HG02885 (cell line): ENCODE measurements around the gene SPEM2.

ENCODE experiments used
- ATAC-seq: cut with Tn5 transposase; IDR thresholded peaks from one replicate; pipeline ENCODE4 v1.9.1; 2021; ENCODE audit warnings: mild to moderate bottlenecking; ENCODE audit not compliant: unreplicated experiment, poor library complexity

SPEM2 gene

DNA sequence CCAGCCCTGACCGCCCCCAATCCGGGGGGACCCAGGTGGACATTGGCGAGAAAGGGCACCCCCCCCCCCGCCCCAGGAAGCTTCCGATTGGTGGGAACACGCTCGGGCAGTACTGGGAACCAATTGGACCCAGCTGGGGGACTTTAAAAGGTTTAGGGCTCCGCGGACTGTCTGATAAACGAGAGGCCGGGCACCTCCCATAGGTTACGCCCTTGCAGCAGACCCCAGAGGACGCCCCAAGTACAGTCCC is 21.8 kb upstream of the SPEM2 start:
- no peak for ATAC-seq

DNA sequence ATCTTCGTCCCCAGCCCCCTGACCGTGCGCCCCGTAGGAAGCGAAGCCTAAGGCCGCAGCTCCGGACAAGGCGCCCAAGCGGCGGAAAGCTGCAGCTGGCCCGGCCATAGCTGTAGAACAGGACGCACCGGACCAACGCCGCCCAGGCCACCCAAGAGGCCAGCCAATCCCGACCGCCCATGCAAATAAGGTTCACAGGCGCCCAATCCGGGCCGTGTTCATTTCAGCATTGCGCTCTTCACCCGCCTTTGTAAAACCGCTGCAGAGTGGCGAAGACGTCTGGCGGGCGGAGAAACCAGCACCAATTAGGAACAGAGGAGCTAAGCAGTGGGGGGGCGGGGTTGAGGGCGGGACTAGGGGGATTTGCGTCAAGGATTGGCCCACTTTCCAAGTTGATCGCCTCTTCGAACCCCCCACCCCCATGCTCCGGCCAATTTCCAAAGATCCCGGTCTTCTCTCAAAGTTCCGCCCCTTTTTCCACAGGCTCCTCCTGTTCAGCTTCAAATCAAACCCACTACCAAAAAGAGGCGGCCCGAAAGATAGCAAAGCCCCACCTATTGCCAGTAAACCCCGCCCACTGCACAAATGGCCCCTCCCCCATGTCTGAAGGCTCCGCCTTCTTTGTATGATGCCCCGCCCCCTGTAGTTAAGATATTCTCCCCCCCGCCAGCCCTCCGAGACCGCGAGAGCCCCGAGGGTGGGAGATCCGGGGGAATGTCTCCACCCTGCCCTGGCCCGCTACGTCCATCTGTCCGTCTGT is 21.3 kb upstream of the SPEM2 start, which contains the start of gene TMEM256:
TMEM256 (minus strand) TSS at position 121 of the 760 bp plus-strand sequence; CDS start at position 108, 13 bp downstream.
- peak; percentile 96 for ATAC-seq

DNA sequence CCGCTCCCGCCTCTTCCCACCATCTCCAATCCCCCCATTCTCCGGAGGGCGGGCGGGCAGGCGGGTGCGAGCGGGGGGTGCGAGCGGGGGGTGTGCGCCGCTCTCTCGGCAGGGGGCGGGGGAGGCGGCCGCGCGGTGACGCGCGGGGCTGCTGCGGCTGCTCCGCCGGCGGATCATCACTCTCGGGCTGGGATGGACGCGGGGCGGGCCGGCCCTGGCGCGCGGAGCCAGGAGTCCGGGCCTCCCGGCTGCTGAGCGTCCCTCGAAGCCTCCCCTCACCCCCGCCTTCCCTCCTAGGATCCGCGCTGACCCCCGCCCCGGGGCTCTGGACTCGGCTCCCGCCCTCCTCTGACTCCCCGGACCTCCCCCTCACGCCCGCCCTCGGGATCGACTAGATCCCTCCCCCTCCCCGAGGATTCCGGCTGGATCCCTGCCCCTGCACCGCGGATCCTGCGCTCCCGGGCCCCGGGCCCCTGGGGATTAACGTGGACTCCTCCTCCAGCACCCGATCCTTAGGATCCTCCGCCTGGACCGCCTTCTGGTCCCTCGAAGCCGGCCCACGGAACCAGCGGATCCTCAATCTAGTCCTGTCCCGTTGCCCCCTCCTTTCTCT is 20.6 kb upstream of the SPEM2 start:
- no peak for ATAC-seq

DNA sequence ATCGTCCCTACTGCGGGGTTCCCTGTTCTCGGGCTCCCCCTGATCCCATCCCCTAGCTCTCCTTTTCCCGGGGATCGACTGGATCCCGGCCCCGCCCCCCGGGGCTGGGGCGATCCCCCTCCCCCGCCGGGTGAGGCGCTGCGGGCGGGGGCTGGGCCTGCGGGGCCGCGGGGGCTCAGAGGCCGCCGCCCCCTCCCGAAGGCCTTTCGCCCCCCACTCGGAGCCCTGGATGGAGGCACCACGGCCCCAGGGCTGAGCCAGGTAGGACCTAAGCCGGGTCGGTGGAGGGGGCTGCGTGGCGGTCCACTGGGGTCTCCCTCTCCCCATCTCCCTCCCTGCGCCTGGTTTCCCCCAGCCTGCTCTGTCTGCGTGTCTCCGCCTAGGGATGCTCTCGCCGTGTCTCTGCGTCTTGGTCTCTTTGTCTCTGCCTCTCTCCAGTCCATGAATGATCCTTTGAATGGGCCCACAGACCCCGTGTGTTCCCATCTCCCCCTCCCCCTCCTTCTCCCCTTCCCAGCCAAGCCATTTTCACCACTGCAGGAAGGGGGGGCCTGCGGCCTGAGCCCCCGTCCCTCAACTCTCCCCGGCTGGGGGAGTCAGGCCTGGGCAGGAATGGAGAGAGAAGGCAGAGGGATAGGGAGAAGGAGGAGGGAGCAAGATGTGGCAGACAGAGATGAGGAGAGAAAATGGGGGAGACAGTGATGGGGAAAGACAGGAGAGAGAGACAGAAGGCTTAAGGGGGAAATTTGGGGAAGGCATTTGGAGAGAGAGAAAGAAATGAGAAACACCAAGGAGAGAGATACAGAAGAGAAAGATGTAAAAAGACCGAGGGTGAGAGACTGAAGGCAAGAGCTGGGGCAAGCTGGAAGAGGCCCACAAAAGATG is 19.8 kb upstream of the SPEM2 start:
- ATAC-seq = no peak

DNA sequence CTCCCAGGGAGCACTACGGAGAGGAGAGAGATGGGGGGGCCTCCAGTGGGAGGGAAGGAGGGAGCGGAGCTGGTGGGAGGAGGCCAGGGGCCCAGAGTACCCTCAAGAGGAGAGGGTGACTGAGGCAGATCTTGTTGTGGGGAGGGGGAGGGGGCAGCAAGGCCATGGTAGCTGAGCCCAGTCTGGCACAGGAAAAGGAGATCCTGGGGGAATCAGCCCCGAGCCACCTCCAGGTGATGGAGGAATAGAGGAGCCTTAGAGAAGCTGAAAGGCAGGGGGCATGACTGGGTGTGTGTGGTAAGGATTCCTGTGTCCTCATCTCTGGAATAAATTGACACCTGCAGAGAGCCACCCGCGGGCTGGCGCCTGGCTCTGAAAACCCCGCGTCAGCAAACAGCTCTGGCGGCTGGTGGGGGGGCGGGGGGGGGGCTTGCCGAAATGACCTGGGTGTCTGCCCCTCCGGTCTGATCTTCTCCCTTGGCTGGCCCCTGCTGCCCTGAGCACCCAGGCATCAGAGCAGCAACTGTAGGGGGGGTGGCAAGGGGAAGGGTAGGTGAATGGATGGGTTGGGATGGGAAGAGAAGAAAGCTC is 19.1 kb upstream of the SPEM2 start:
- ATAC-seq = no peak

DNA sequence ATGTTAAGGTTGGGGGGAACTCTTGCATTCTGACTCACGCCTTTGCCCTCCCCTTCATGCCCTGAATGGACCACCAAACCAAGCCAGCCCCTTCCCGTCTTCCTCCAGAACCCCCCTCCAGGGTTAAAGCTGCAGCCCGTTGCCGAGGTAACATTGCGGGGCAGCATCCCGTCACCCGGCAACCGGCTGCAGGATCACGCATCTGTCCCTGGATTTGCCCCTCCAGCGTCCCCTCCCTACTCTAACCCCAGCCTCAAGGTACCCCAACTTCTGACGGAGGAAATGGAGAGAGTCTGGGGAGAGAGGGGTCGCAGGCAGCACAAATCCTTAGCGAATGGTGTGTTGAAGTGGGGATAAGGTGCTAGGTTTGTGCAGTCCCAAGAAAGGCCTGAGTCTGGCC is 18.3 kb upstream of the SPEM2 start:
- ATAC-seq = no peak

DNA sequence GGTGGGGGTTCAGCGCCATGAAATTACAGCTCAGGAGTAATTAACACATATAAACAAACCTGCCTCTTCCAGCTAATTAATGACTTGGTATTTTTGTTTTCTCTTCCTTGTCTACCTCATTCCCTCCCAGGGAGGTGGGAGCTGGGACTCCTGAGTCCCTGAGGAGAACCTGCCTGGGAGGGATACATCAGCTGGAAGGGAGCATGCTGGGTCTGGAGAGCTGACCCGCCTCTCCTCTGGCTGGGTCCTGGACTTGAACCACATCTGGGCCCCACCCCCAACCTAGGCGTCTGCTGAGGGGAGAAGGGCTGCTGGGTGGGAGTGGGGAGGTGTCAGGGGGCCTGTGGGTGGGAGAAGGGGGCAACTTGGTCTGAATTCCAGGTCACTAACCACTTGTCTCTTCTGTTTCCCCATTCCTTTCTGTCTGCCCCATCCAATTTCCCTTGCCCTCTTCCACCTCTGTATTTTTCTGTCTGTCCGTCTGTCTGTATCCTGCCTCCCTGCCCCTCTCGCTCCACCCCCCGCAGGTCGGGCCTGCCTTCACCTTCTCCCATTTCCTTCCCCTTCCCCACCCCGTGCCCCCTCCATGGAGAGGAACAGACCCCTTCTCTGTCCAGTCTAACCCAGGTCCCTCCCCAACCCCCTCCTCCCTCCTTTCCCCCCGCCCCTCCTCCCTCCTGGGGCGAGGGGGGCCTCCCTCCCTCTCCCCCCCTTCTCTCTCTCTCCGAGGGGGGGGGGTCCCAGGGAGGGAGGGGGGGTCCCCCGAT is 17.7 kb upstream of the SPEM2 start, which contains the start of gene NLGN2:
NLGN2 (plus strand) TSS at position 361 of the 767 bp plus-strand sequence. CDS start 411 bp downstream, outside the sequence.
- no peak for ATAC-seq

DNA sequence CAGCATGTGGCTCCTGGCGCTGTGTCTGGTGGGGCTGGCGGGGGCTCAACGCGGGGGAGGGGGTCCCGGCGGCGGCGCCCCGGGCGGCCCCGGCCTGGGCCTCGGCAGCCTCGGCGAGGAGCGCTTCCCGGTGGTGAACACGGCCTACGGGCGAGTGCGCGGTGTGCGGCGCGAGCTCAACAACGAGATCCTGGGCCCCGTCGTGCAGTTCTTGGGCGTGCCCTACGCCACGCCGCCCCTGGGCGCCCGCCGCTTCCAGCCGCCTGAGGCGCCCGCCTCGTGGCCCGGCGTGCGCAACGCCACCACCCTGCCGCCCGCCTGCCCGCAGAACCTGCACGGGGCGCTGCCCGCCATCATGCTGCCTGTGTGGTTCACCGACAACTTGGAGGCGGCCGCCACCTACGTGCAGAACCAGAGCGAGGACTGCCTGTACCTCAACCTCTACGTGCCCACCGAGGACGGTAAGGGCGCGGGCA is 17.1 kb upstream of the SPEM2 start:
- ATAC-seq = no peak

DNA sequence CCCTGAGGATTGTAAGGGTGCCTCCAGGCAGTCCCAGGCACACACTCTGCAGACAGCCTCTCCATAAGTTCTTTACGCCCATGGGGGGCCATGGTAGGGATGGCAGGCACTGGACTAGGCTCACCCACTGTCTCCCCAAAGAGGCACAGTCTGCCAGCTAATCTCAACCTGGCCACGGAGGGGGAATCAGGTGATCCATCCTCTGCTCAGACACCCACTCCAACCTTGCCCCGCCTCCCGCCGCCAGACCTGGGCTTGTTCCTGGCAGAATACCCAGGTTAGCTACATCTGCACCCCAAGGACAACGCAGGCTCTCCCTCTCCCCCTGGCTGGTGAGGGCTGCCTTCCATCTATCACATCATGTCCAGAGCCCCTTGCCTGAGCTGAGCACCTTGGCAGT is 16.6 kb upstream of the SPEM2 start:
- ATAC-seq = no peak

DNA sequence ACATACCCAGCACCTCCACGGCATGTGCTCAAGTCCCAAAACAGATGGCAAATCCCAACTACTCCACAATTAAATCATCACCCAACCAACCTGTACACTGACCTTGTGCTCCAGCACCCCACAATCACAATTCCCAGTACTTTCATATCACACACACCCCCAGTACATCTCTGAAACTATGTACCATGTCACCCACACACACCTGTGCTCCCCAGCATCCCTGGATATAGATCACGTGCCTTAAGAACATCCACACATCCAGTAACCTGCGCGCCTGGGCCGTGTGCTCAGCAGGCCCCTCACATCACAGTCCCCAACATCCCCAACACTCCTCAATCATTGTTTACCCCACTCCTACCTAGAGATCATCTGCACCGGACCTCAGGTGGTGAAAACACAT is 15.7 kb upstream of the SPEM2 start:
- no peak for ATAC-seq

DNA sequence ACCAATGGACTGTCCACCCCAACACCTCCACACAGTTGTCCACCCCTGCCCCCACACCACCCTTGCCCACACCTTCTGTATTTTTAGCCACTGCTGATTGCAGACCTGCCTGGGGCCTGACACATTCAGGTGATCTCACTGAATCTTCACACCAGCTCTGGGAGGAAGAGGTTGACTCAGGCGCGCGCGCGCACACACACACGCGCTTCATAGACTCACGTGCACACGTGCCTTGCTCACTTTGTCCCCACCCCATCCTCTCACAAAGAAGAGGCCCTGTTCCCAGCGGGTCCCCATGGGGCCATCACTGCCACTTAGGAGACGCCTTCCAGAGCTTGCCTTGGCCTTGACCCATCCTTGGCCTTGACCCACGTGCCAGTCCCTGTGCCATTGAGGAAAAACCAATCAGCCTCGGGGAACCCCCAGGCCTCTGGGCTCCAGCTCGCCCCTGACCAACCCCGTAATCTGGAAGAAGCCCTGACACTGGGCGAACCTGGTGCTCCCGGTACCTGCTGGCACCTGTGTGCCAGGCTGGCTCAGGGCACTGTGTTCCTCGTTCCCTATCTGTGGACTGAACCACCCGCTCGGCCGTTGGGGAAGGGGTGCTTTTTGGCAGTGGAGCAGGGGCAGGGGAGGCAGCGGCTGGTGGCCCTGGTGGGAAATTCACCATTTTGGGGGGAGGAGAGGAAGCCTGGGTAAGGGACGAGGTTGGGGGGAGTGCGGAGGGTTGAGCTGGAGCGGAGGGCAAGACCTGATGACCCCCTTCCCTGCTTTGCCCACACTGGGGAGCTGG is 14.6 kb upstream of the SPEM2 start:
- ATAC-seq = no peak

DNA sequence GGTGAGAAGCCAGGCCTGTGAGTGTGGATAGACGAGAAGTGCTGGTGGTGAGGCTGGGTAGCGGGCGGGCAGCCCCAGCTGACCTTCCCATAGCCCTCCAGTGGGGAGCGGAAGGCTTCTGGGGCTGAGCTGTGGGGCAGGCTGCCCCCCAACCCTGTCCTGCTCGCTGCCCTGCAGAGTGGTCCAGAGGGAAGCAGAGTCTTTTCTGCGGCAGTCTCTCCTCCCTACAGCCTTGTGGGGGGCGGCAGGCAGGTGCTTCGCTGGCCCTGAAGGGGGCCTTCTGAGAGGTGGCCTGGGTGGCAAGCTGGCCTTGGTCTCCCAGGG is 14.0 kb upstream of the SPEM2 start:
- ATAC-seq = no peak

DNA sequence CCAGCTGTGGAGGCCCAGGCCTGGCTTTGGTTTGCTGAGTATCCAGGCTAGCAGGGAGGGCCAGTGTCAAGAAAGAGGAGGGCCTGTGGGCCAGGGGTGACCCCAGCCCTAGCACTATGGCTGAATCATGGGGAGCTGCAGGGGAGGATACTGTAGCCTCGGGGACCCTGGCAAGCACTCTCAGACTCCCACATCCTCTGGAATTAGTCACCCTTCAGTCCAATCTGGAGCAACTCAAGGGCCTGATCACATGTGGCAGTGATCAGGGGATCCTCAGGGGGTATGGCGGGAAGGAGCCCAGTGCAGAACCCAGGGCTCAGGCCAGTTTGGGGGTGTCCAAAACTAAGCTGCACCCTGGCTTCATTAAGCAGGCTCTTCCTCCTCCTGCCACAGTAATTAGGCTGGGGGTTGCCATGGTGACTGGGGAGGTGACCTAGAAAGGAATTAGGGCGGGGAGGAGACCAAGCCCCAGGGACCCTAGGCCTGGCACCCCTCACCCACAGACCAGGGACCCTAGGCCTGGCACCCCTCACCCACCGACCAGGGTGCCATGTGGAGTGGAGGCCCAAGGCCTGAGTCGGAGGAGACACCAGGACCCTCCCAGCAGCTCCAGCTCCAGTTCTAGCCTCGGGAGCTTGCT is 11.9 kb upstream of the SPEM2 start:
- no peak for ATAC-seq

DNA sequence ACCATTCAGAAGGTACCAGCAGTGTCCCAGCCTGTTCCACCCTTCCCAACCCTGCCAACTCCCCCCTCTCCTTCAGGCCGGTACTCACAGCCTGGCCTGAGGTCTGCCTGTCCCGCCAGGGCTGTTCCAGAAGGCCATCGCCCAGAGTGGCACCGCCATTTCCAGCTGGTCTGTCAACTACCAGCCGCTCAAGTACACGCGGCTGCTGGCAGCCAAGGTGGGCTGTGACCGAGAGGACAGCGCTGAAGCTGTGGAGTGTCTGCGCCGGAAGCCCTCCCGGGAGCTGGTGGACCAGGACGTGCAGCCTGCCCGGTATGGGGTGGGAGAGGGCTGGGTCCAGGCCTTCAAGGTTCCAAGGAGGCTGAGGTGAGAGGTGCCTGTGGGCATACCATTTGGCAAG is 10.6 kb upstream of the SPEM2 start:
- no peak for ATAC-seq

DNA sequence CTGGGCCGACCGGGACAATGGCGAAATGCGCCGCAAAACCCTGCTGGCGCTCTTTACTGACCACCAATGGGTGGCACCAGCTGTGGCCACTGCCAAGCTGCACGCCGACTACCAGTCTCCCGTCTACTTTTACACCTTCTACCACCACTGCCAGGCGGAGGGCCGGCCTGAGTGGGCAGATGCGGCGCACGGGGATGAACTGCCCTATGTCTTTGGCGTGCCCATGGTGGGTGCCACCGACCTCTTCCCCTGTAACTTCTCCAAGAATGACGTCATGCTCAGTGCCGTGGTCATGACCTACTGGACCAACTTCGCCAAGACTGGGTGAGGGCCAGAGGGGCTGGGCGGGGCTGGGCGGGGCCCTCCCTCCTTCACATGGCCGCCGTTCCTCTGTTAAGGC is 9.6 kb upstream of the SPEM2 start:
- ATAC-seq = no peak

DNA sequence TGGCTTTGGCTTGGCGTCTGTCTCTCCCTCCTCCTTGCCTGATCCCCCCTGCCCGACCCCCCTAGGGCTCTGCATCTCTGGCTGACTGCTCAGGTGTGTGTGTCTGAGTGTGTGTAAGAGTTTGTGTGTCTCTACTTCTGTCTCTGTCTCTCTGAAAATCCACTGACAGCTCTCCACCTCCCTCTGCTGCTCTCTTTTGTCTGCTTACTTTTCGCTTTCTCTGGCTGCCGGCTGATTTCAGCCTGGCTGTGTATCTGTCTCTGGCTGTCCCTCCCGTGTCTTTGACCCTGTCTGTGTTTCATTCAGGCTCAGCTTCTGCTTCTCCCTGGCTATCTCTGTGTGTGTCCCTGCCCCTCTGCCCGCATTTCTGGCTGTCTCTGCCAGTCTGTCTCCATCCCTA is 9.1 kb upstream of the SPEM2 start:
- no peak for ATAC-seq

DNA sequence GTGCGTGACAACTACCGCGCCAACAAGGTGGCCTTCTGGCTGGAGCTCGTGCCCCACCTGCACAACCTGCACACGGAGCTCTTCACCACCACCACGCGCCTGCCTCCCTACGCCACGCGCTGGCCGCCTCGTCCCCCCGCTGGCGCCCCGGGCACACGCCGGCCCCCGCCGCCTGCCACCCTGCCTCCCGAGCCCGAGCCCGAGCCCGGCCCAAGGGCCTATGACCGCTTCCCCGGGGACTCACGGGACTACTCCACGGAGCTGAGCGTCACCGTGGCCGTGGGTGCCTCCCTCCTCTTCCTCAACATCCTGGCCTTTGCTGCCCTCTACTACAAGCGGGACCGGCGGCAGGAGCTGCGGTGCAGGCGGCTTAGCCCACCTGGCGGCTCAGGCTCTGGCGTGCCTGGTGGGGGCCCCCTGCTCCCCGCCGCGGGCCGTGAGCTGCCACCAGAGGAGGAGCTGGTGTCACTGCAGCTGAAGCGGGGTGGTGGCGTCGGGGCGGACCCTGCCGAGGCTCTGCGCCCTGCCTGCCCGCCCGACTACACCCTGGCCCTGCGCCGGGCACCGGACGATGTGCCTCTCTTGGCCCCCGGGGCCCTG is 8.3 kb upstream of the SPEM2 start:
- no peak for ATAC-seq

DNA sequence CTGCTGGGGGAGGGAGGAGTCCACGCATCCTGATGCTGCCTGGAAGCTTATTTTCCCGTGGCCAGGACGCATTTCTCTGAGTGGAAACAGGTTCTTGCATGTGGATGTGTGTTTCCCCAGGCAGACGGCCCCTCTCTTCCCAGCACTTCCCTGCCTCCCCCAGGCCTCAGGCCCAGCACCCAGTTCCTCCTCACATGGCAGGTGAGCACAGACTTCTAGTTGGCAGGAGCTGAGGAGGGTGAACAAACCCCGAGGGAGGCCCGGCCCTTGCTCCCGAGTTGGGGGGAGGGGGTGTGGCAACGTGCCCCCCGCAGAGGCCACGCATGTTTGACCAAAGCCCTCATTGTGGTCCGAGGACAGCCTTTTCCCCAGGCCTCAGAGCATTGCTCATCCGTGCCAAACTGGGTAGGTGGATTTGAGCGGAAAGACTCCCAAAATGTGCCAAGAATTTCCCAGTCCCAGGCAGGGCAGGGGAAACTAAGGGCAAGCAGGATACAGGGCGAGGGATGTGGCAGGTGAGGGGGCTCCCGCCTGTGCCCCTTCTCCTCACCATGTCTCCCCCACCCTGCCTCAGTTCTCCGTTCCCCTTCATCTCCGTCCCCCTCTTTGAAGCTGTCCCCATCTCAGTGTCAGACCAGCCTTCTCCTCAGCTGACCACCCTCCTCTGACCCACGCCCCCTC is 6.8 kb upstream of the SPEM2 start:
- ATAC-seq = no peak
